Left colon (tissue), 2 donors: ENCODE results near the gene KIT. TPM values are rescaled to one million over a fixed set of nuclear protein-coding genes. Genes with fewer than 3 reads are reported as not detected.

ENCODE experiments used
- ATAC-seq: fragments of 200-7000 bp; cut with Tn5 transposase; one replicate; pipeline ENCODE4 v1.9.1; 2020; ENCODE audit warnings: mild to moderate bottlenecking, moderate library complexity
- DNase-seq, 2 donors: peaks; one replicate each; pipeline ENCODE4 v3.0.0-alpha.2; 2020
- intact Hi-C, 2 donors: fragments of 100-400 bp; cut with DNase I in 1 of 2; cut with micrococcal nuclease in 1 of 2; formaldehyde crosslinking; loops; one replicate each; pipeline versions ENCODE4 v1.11.2 to v1.14.0; 2022; cut with DNase I, micrococcal nuclease
- total RNA-seq, 2 donors: library from RNA; stranded (reverse); fragmentation: NEBNext Ultra II Directional; extraction: Animal tissue kit (Norgen Biotek cat#: 25700); gene quantifications; one replicate each; pipeline ENCODE4 v1.2.1, GENCODE V29; 2021
- donor health status: DM: no; HTN: no; CAD: no.
- donor health status: DM: yes; HTN: yes; CAD: no.

Gene KIT
- total RNA-seq, 2 donors from 2014 or later: 4.1 to 10.0 TPM

DNA sequence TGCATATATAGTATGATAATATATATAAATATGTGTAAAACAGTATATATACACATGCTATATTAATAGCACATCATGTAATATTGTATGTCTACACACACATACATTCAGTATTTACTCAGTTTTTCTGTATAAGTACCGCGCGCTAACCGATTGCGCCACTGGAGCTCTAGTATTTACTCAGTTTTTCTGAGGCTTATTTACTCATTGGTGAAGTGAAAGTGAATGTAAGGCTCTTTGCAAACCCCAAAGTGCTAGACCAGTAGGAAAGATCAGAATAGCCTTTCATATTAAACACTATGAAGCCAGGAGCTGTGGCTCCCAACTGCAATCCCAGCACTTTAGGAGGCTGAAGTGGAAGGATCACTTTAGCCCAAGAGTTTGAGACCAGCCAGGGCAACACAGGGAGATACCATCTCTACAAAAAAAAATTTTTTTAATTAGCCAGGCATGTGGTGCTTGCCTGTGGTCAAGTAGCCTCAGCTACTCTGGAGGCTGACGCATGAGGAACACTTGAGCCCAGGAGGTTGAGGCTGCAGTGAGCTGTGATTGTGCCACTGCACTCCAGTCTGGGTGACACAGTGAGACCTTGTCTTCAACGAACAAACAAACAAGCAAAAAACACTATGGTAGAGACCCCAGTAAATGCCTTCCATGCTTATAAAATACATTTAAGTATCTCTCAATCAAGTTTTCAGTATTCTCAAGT is 125.8 kb downstream of the KIT start:
- ATAC-seq: no peak
- DNase-seq: no peak

DNA sequence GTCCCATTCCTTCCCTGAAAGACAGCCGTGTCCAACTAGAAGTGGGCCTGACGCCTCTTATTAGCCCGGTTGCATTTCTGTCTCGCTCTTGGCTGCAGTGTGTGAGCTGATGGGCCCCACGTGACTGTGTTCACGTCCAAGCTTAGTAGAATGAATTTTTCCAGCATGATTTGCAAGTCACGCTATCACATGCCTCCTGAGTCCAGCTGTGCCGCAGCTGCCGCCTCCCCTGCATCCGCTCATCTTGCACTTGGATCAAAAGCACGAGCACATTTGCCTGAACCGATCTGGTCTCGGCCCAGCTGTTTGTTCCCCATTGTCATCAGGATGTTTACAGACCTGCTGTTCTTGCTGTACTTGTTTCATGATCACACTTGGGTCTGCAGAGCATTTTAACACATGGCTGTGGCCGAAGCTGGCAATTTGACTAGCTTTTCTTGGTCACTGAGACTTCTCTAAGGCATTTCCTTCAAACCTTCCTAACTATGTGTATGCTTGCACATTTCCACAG is 126.5 kb downstream of the KIT start:
- intact Hi-C loops: no loop called here
- no peak for ATAC-seq

More for the DNA sequence above, 125.8 kb downstream of the KIT start:
- intact Hi-C loops: no loop called here

More for the DNA sequence above, 126.5 kb downstream of the KIT start:
- peak; percentile 55 to 66 for DNase-seq
